HCT116 (cell line): ENCODE data around the gene ST7. TPM values are rescaled to one million over a fixed set of nuclear protein-coding genes. Genes with fewer than 3 reads are reported as not detected.

ENCODE experiments used
- ATAC-seq: fragments of 200-7000 bp; cut with Tn5 transposase; 2 replicates; pipeline ENCODE4 v1.9.1; 2020; ENCODE audit warnings: mild to moderate bottlenecking, moderate library complexity
- BruUV-seq: library from RNA; stranded (reverse); fragments of 400-500 nt; replicated peaks from 2 replicates; lab custom pipeline; 2021; lab: Mats Ljungman, UMichigan
- CTCF ChIA-PET: fragments of 300-600 bp; sonication (Branson Sonifier 250); formaldehyde crosslinking; loops from one replicate; lab custom pipeline; 2021; ENCODE audit warnings: antibody characterized with exemption; lab: Charles Lee
- POLR2A ChIA-PET: fragments of 300-600, 350-600 bp; sonication (Branson Sonifier 250); formaldehyde crosslinking; loops from one replicate; lab custom pipeline; 2021; ENCODE audit warnings: antibody characterized with exemption; lab: Charles Lee
- RAD21 ChIA-PET, 2 experiments: fragments of 300-600 bp; sonication (Branson Sonifier 250); formaldehyde crosslinking; loops; one replicate each; lab custom pipeline; 2023; ENCODE audit warnings: low total read pairs in 2 of 2; ENCODE audit not compliant: uncharacterized antibody in 2 of 2, unreplicated experiment in 2 of 2, low non-redundant PET in 1 of 2; lab: Charles Lee
- DNase-seq: peaks from one replicate; pipeline ENCODE4 v3.0.0-alpha.2; 2010; ENCODE audit warnings: low read depth, low spot score
- H2AFZ ChIP-seq: fragments of 200-600 bp; shearing (Covaris generic), sonication (generic); 2 replicates; pipeline ENCODE4 v1.6.1; 2017; ENCODE audit warnings: low read depth, mixed run types, mixed read lengths, antibody characterized with exemption, low read length; ENCODE audit not compliant: poor library complexity, severe bottlenecking
- H3K27ac ChIP-seq: 2 replicates; pipeline ENCODE4 v1.5.1; 2012; ENCODE audit warnings: low read depth, low read length
- H3K27me3 ChIP-seq: fragments of 200-600 bp; sonication (generic); 2 replicates; pipeline ENCODE4 v1.6.1; 2016; ENCODE audit warnings: mixed run types, low read length, mixed read lengths; ENCODE audit not compliant: insufficient read depth
- H3K36me3 ChIP-seq, 2 experiments: fragments of 200-500 bp in 1 of 2; fragments of 200-600 bp in 1 of 2; sonication (Bioruptor generic) in 1 of 2; sonication (generic) in 1 of 2; 2 replicates each; pipeline versions ENCODE4 v1.5.1 to v1.6.1; 2014 to 2016; ENCODE audit warnings: low read length in 2 of 2, inconsistent platforms in 1 of 2, mixed read lengths in 1 of 2, mixed run types in 1 of 2; ENCODE audit not compliant: insufficient read depth in 2 of 2, control insufficient read depth in 1 of 2
- H3K4me1 ChIP-seq, 2 experiments: fragments of 200-600 bp in 1 of 2; sonication (generic) in 1 of 2; 2 replicates each; pipeline versions ENCODE4 v1.5.1 to v1.6.1; 2012 to 2017; ENCODE audit warnings: low read length in 2 of 2, inconsistent platforms in 1 of 2, mild to moderate bottlenecking in 1 of 2, mixed read lengths in 1 of 2, mixed run types in 1 of 2, moderate library complexity in 1 of 2; ENCODE audit not compliant: insufficient read depth in 2 of 2, control insufficient read depth in 1 of 2
- H3K4me2 ChIP-seq: fragments of 200-600 bp; sonication (generic); 2 replicates; pipeline ENCODE4 v1.6.1; 2017; ENCODE audit warnings: mixed run types, low read length, mixed read lengths
- H3K4me3 ChIP-seq, 2 experiments: fragments of 200-600 bp in 1 of 2; sonication (generic) in 1 of 2; replicated peaks in 1 of 2; 2 replicates each; pipeline ENCODE4 v1.5.1; 2011 to 2016; ENCODE audit warnings: low read length in 2 of 2, control low read depth in 1 of 2, low read depth in 1 of 2, mild to moderate bottlenecking in 1 of 2, mixed read lengths in 1 of 2, mixed run types in 1 of 2
- H3K79me2 ChIP-seq: fragments of 200-600 bp; sonication (generic); 2 replicates; pipeline ENCODE4 v1.6.1; 2017; ENCODE audit warnings: mild to moderate bottlenecking, mixed run types, low read length, moderate library complexity, mixed read lengths; ENCODE audit not compliant: insufficient read depth
- H3K9ac ChIP-seq: fragments of 200-600 bp; sonication (generic); 2 replicates; pipeline ENCODE4 v1.6.1; 2016; ENCODE audit warnings: low read length, mixed read lengths
- H3K9me2 ChIP-seq: fragments of 200-600 bp; sonication (generic), shearing (Covaris generic); 2 replicates; pipeline ENCODE4 v1.6.1; 2017; ENCODE audit warnings: mixed run types, mild to moderate bottlenecking, moderate library complexity; ENCODE audit not compliant: insufficient read depth
- H3K9me3 ChIP-seq, 2 experiments: fragments of 200-500 bp in 1 of 2; fragments of 200-600 bp in 1 of 2; sonication (Bioruptor generic) in 1 of 2; sonication (generic) in 1 of 2; 2 replicates each; pipeline ENCODE4 v1.6.1; 2014 to 2017; ENCODE audit warnings: low read length in 2 of 2, mixed read lengths in 2 of 2, inconsistent platforms in 1 of 2, low read depth in 1 of 2, mild to moderate bottlenecking in 1 of 2, mixed run types in 1 of 2, moderate library complexity in 1 of 2; ENCODE audit not compliant: control insufficient read depth in 1 of 2, insufficient read depth in 1 of 2
- H4K20me1 ChIP-seq: fragments of 200-600 bp; sonication (generic), shearing (Covaris generic); 2 replicates; pipeline ENCODE4 v1.6.1; 2017; ENCODE audit warnings: mixed run types, mild to moderate bottlenecking, moderate library complexity; ENCODE audit not compliant: insufficient read depth
- CBX3 ChIP-seq: IDR thresholded peaks from 2 replicates; pipeline ENCODE4 v1.6.1; 2012; ENCODE audit warnings: low read depth
- EGR1 ChIP-seq: IDR thresholded peaks from 2 replicates; pipeline ENCODE4 v1.6.1; 2012; ENCODE audit warnings: low read depth
- ELF1 ChIP-seq: IDR thresholded peaks from 2 replicates; pipeline ENCODE4 v1.6.1; 2012; ENCODE audit warnings: low read depth, borderline replicate concordance
- EZH2 ChIP-seq: fragments of 200-600 bp; sonication (generic); IDR thresholded peaks from 2 replicates; pipeline ENCODE4 v1.6.1; 2017; ENCODE audit warnings: antibody characterized with exemption, mixed run types
- EZH2phosphoT487 ChIP-seq: fragments of 200-600 bp; IDR thresholded peaks from 2 replicates; pipeline ENCODE4 v1.6.1; 2018; ENCODE audit warnings: antibody characterized with exemption, borderline replicate concordance
- FOSL1 ChIP-seq: IDR thresholded peaks from 2 replicates; pipeline ENCODE4 v1.6.1; 2012; ENCODE audit warnings: low read depth
- JUND ChIP-seq: IDR thresholded peaks from 2 replicates; pipeline ENCODE4 v1.6.1; 2012
- POLR2A ChIP-seq: IDR thresholded peaks from 2 replicates; pipeline ENCODE4 v1.7.0; 2011; ENCODE audit warnings: borderline replicate concordance; ENCODE audit not compliant: insufficient read depth, insufficient read length; ENCODE audit errors: extremely low read depth
- RAD21 ChIP-seq: IDR thresholded peaks from 2 replicates; pipeline ENCODE4 v1.6.1; 2012; ENCODE audit warnings: low read depth, mild to moderate bottlenecking
- SIN3A ChIP-seq: IDR thresholded peaks from 2 replicates; pipeline ENCODE4 v1.6.1; 2012; ENCODE audit warnings: low read depth
- SRF ChIP-seq: IDR thresholded peaks from 2 replicates; pipeline ENCODE4 v1.6.1; 2012; ENCODE audit warnings: low read depth
- TCF7L2 ChIP-seq: IDR thresholded peaks from 2 replicates; pipeline ENCODE4 v1.7.0; 2011; ENCODE audit warnings: borderline replicate concordance, inconsistent platforms; ENCODE audit not compliant: insufficient read depth, insufficient read length; ENCODE audit errors: extremely low read depth
- YY1 ChIP-seq: IDR thresholded peaks from 2 replicates; pipeline ENCODE4 v1.6.1; 2011; ENCODE audit warnings: low read length, low read depth, moderate library complexity, mild to moderate bottlenecking; ENCODE audit not compliant: insufficient replicate concordance; ENCODE audit errors: extremely low read depth
- ZFX ChIP-seq: fragments of 450-650 bp; IDR thresholded peaks from 2 replicates; pipeline ENCODE4 v1.6.1; 2017
- ZNF274 ChIP-seq: fragments of 200-500 bp; sonication (Bioruptor generic); IDR thresholded peaks from 2 replicates; pipeline ENCODE4 v1.6.1; 2014; ENCODE audit warnings: mild to moderate bottlenecking, low read depth, low read length, inconsistent platforms
- intact Hi-C: fragments of 100-400 bp; cut with micrococcal nuclease; formaldehyde crosslinking; loops from 2 replicates; pipeline ENCODE4 v1.10.0; 2022
- total RNA-seq: library from RNA; stranded (reverse); gene quantifications from one replicate; pipeline ENCODE4 v1.2.1, GENCODE V29; 2021; ENCODE audit not compliant: unreplicated experiment
- TF ChIP-seq, protein P1 (sequence below): IDR thresholded peaks from 2 replicates; pipeline ENCODE4 v1.6.1; 2012
- TF ChIP-seq, protein P2 (sequence below), 3 experiments: fragments of 200-600 bp in 1 of 3; sonication (generic) in 1 of 3; IDR thresholded peaks in 2 of 3; conservative IDR thresholded peaks in 1 of 3; 2 replicates each; pipeline ENCODE4 v1.5.1; 2012 to 2017; ENCODE audit warnings: low read depth in 2 of 3, low read length in 2 of 3, antibody characterized with exemption in 1 of 3, borderline replicate concordance in 1 of 3, control low read depth in 1 of 3, mild to moderate bottlenecking in 1 of 3, mixed read lengths in 1 of 3, mixed run types in 1 of 3, moderate library complexity in 1 of 3; ENCODE audit not compliant: insufficient read depth in 1 of 3
- TF ChIP-seq, protein P3 (sequence below): IDR thresholded peaks from 2 replicates; pipeline ENCODE4 v1.6.1; 2012
- TF ChIP-seq, protein P4 (sequence below): IDR thresholded peaks from 2 replicates; pipeline ENCODE4 v1.6.1; 2012; ENCODE audit warnings: low read depth
- TF ChIP-seq, protein P5 (sequence below): IDR thresholded peaks from 2 replicates; pipeline ENCODE4 v1.6.1; 2011; ENCODE audit warnings: mild to moderate bottlenecking, low read length, moderate library complexity; ENCODE audit not compliant: insufficient replicate concordance; ENCODE audit errors: extremely low read depth

Gene ST7
- total RNA-seq, 1 experiment from 2014 or later, result 12.6 TPM

DNA sequence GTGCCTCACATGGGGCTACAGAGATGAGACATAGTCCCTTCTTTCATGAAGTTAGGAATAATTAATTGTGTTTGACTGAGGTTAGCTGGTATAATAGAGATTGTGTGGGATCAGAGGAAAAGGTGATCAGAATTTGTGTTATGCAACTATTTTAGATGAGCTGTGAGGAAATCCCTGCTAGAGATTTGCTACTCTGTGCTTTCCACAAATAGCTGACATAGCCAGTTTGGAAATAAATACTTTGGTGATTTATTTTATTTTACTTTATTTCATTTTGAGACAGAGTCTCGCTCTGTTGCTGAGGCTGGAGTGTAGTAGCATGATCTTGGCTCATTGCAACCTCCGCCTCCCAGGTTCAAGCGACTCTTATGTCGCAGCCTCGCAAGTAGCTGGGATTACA, 32.3 kb downstream of the ST7 start:
- intact Hi-C loops, result loop anchor here (2.0 kb wide), 1 partner anchor 133 kb away; no protein-coding TSS in a partner anchor
- no peak for ATAC-seq
- RAD21 ChIA-PET, result no interaction called here
- Histone ChIP-seq H3K79me2 (peaks cover 4% of the 10 kb centered on the region; the same call in 1 of the 2 replicates), H3K27ac (no peak overlapping the region), H3K9me3 (no peaks in the 10 kb centered on the region), H3K27me3 (no peaks in the 10 kb centered on the region), H3K9ac (no peak overlapping the region), H3K4me2 (no peak overlapping the region), H3K36me3 (no peaks in the 10 kb centered on the region), H2AFZ (no peak overlapping the region), H3K4me1 (peaks cover 0 to 10% of the 10 kb centered on the region in 2 experiments; a peak in 1 of 4 replicates), H4K20me1 (no peaks in the 10 kb centered on the region), H3K4me3 (no peak overlapping the region), H3K9me2 (no peaks in the 10 kb centered on the region)
- CTCF ChIA-PET, result interaction anchor here (0.8 to 2.1 kb wide), 10 partner anchors 10 to 142 kb away, joined by 3 to 10 read pairs (median 4); partner anchors contain the start of gene ST7
- POLR2A ChIA-PET, result no interaction called here
- DNase-seq, result no peak
- BruUV-seq, result no TSS peak
- TF ChIP-seq EZH2phosphoT487, result no peak
- TF ChIP-seq YY1, result no peak
- TF ChIP-seq, protein P1, sequence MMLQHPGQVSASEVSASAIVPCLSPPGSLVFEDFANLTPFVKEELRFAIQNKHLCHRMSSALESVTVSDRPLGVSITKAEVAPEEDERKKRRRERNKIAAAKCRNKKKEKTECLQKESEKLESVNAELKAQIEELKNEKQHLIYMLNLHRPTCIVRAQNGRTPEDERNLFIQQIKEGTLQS, result no peak
- no peak for TF ChIP-seq ZFX
- TF ChIP-seq POLR2A, result no peak
- TF ChIP-seq, protein P2, sequence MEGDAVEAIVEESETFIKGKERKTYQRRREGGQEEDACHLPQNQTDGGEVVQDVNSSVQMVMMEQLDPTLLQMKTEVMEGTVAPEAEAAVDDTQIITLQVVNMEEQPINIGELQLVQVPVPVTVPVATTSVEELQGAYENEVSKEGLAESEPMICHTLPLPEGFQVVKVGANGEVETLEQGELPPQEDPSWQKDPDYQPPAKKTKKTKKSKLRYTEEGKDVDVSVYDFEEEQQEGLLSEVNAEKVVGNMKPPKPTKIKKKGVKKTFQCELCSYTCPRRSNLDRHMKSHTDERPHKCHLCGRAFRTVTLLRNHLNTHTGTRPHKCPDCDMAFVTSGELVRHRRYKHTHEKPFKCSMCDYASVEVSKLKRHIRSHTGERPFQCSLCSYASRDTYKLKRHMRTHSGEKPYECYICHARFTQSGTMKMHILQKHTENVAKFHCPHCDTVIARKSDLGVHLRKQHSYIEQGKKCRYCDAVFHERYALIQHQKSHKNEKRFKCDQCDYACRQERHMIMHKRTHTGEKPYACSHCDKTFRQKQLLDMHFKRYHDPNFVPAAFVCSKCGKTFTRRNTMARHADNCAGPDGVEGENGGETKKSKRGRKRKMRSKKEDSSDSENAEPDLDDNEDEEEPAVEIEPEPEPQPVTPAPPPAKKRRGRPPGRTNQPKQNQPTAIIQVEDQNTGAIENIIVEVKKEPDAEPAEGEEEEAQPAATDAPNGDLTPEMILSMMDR (IDR thresholded peaks at IDR 0.05 in 2 of 3, conservative IDR thresholded peaks at IDR 0.05 in 1 of 3; ENCODE audit: borderline replicate concordance in 1 of 3, insufficient read depth in 1 of 3, low read depth in 2 of 3, low read length in 2 of 3), result no peak
- no peak for TF ChIP-seq RAD21
- no peak for TF ChIP-seq ZNF274
- TF ChIP-seq ELF1, result no peak
- no peak for TF ChIP-seq CBX3
- TF ChIP-seq JUND, result no peak
- TF ChIP-seq TCF7L2, result no peak
- TF ChIP-seq, protein P3, sequence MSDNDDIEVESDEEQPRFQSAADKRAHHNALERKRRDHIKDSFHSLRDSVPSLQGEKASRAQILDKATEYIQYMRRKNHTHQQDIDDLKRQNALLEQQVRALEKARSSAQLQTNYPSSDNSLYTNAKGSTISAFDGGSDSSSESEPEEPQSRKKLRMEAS, result no peak
- TF ChIP-seq SRF, result no peak
- no peak for TF ChIP-seq EZH2
- no peak for TF ChIP-seq FOSL1
- TF ChIP-seq, protein P4, sequence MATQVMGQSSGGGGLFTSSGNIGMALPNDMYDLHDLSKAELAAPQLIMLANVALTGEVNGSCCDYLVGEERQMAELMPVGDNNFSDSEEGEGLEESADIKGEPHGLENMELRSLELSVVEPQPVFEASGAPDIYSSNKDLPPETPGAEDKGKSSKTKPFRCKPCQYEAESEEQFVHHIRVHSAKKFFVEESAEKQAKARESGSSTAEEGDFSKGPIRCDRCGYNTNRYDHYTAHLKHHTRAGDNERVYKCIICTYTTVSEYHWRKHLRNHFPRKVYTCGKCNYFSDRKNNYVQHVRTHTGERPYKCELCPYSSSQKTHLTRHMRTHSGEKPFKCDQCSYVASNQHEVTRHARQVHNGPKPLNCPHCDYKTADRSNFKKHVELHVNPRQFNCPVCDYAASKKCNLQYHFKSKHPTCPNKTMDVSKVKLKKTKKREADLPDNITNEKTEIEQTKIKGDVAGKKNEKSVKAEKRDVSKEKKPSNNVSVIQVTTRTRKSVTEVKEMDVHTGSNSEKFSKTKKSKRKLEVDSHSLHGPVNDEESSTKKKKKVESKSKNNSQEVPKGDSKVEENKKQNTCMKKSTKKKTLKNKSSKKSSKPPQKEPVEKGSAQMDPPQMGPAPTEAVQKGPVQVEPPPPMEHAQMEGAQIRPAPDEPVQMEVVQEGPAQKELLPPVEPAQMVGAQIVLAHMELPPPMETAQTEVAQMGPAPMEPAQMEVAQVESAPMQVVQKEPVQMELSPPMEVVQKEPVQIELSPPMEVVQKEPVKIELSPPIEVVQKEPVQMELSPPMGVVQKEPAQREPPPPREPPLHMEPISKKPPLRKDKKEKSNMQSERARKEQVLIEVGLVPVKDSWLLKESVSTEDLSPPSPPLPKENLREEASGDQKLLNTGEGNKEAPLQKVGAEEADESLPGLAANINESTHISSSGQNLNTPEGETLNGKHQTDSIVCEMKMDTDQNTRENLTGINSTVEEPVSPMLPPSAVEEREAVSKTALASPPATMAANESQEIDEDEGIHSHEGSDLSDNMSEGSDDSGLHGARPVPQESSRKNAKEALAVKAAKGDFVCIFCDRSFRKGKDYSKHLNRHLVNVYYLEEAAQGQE, result no peak
- TF ChIP-seq SIN3A, result no peak
- TF ChIP-seq, protein P5, sequence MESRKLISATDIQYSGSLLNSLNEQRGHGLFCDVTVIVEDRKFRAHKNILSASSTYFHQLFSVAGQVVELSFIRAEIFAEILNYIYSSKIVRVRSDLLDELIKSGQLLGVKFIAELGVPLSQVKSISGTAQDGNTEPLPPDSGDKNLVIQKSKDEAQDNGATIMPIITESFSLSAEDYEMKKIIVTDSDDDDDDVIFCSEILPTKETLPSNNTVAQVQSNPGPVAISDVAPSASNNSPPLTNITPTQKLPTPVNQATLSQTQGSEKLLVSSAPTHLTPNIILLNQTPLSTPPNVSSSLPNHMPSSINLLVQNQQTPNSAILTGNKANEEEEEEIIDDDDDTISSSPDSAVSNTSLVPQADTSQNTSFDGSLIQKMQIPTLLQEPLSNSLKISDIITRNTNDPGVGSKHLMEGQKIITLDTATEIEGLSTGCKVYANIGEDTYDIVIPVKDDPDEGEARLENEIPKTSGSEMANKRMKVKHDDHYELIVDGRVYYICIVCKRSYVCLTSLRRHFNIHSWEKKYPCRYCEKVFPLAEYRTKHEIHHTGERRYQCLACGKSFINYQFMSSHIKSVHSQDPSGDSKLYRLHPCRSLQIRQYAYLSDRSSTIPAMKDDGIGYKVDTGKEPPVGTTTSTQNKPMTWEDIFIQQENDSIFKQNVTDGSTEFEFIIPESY, result no peak
- no peak for TF ChIP-seq EGR1
